Stimulated activated CD4-positive, alpha-beta T cell treated with anti-CD3 and anti-CD28 coated beads, Interleukin-4, amount 100 ng/mL, for 24 hours (primary cell): Measurements from ENCODE around the gene STYXL1.
A peak's percentile ranks its signal among the peaks of the same experiment; 100 is the strongest.
"Not testable (repeated sequence)": the region's sequence is repeated elsewhere in the genome, so short reads cannot be mapped to it uniquely, and the experiment has no call there.

Experiments
- DNase-seq: peaks from one replicate; pipeline ENCODE4 v3.0.0-alpha.2; 2020

Gene STYXL1, protein sequence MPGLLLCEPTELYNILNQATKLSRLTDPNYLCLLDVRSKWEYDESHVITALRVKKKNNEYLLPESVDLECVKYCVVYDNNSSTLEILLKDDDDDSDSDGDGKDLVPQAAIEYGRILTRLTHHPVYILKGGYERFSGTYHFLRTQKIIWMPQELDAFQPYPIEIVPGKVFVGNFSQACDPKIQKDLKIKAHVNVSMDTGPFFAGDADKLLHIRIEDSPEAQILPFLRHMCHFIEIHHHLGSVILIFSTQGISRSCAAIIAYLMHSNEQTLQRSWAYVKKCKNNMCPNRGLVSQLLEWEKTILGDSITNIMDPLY

DNA sequence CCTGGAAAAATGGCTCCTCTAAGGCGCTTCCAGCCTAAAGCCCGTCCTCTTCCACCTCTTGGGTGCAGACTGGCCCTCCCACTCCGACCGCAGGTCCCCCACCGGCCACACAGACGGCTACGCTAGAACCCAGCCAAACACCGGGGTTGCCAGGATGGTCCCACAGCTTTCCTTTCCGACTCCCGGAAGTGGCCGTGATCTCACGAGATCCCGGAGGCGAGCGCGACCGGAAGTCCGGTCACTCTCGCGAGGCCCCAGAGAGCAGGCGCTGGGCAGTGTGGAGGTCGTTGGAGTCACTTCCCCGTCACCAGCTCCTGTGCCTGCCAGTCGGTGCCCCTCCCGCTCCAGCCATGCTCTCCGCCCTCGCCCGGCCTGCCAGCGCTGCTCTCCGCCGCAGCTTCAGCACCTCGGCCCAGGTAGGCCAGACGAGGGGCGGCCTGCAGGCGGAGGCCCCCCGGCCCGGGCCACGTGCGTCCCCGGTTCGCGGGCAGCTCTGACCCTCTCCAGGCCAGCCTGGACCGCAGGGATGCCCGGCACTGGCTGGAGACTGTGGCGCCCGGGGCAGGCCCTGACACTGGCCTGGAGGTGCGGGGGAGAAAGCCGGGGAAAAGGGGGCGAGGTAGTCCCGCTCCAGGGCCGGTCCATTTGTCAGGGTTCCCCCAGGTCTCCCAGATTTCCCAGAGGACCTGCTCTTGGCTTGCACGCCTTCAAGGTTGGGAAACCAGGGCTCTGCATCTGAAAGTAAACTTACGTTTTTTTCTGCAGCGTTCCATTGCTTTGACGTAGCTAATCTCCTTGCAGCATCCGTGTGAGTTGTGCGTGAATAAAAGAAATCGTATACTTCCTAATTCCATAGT, at the start of gene STYXL1, which contains the start of gene MDH2:
STYXL1 (minus strand) TSS at position 190 of the 857 bp plus-strand sequence. CDS start 17,477 bp downstream, outside the sequence.
MDH2 (plus strand) TSS at position 296 of the 857 bp plus-strand sequence; CDS start at position 351, 55 bp downstream.
- peak; percentile 91 for DNase-seq

DNA sequence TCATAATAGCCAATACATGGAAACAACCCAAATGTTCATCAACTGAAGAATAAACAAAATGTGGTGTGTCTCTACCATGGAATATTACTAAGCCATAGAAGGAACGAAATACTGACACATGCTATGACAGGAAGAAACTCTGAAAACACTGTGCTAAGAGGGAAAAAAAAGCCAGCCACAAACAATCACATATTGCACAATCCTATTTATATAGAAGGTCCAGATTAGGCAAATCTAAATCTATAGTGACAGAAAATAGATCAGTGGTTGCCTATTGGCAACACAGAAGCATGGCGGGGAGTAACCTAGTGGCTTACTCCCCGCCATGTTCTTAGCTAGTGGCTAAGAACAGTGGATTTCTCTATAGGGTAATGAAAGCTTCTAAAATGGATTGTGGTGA, 48.1 kb upstream of the STYXL1 start:
- no peak for DNase-seq

DNA sequence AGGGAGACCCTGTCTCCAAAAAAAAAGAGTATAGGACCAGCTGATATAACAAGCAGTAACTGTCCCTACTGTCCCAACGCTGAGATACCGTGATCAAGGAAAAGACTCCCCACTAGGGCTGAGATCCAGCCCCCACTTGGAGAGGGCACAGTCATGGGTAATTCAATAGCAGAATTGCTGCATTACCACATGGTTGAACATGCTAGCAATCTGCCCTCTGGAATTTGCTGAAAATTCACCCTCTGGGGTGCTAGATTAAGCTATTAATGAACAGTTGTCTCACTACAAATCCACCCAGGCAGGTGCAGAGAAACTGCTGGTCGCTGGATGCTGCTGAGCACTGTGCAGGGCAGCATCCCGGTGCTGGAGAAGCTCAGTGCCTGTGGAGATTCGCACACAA, 46.5 kb upstream of the STYXL1 start:
- not testable (repeated sequence) for DNase-seq

DNA sequence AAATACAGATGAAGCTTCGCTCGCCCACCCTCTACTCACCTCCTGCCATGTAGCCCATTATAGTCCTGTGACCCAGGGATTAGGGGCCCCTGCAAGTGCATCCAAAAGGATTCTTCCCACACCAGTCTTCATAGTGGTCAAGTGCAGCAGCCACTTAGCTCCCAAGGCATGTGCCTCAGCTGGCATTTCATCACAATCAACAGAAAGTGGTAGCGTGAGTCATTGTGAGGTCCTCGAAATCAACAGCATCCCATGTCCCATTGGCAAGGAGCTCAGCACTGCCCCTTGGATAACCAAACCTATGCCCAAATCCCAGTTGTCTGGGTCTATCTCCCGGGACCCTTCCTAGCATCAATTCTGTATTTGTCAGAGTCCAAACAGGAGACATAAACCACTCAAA, 45.7 kb upstream of the STYXL1 start:
- not testable (repeated sequence) for DNase-seq

DNA sequence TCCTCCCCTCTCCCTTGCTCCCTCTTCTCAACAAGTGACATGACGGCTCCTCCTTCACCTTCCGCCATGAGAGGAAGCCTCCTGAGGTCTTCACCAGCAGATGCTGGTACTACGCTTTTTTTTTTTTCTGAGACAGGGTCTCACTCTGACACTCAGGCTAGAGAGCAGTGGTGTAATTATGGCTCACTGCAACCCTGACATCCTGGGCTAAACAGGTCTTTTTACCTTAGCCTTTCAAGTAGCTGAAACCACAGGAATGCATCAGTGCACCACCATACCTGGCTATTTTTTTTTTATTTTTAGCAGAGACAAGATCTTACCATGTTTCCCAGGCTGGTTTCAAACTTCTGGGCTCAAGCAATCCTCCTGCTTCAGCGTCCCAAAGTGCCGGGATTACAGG, 43.7 kb upstream of the STYXL1 start:
- no peak for DNase-seq

DNA sequence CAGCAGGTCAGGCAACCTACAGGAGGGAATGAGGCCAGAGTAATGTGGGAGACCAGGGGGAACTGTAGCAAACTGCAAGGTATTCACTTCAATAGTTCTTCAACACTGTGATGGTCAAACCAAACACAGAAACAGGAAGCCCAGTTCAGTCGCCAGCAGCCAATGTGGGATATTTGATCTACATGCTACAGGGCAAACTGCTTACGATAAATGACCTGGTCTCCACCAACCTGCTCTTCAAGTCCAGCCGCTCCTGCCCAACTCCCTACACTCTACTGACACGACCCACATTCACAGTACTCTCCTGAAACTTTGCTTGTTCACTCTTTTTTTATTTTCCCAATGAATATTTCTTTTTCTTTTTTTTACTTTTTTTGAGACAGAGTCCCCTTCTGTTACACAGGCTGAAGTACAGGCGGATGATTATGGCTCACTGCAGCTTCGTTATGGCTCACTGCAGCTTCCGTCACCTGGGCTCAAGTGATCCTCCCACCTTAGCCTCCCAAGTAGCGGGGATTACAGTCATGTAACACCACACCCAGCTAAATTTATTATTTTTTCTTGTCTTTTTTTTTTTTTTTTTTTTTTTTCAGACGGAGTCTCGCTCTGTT, 42.2 kb upstream of the STYXL1 start:
- no peak for DNase-seq

DNA sequence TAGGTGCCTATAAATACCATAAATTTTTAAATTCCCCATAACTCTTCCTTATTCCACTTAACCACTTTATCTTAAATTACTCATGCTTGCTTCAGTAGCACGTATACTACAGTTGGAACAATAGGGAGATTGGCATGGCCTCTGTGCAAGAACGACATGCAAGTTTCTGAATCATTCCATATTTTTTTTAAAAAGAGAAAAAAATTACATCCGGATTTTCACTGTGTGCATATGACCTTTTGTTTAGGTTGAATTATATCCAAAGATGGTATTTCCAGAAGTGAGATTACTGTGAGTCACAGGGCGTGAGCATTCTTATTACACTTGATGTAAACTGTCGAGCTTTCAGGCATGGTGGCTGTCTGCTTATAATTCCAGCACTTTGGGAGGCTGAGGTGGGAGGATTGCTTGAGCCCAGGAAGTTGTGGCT, 39.6 kb upstream of the STYXL1 start:
- DNase-seq = not testable (repeated sequence)

DNA sequence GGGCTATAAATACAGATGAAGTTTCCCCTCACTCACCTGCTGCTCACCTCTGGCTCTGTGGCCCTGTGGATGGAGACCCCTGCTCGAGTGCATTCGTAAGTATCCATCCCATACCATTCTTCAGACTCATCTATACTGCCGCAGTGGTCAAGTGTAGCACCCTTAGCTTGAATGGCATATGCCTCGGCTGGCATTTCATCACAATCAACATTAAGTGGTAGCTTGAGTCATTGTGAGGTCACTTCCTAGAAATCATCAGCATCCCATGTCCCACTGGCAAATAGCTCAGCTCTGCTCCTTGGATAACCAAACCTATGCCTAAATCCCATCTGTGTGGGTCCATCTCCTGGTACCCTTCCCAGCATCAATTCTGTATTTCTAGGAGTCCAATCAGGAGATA, 38.3 kb upstream of the STYXL1 start:
- no peak for DNase-seq

DNA sequence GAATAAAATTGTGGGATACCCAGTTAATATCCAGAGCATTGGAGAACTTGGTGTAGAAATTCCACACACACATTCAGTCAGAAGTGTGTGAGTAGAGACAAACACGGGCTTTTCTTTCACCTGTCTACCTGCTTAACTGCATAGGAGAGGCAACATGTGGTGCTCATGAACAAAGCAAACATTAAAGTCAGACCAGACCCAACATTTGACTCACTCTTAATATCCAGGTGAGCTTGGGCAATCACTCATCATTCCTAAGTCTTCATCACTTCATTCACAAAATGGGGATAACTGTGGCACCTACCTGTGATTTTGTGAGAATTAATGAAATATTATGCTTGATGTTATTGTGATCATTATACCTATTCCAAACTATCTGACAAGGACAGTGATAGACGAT, 36.3 kb upstream of the STYXL1 start:
- DNase-seq = not testable (repeated sequence)

DNA sequence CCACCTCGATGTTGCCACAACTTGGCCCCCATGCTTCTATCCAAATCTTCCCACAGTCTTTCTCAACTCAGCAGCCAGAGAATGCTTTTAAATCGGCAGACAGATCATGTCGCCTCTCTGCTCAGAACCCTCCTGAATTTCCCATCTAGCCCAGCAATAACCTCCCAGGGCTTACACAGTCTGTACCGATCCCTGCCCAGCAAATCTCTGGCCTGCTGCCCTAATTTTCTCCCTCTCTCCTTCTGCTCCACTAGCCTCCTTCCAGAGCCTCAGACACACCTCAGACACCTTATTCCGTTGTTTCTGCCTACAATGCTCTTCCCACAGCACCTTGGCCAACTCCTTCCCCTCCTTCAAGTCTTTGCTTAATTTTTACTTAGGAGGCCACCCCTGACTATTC, 32.4 kb upstream of the STYXL1 start:
- no peak for DNase-seq

DNA sequence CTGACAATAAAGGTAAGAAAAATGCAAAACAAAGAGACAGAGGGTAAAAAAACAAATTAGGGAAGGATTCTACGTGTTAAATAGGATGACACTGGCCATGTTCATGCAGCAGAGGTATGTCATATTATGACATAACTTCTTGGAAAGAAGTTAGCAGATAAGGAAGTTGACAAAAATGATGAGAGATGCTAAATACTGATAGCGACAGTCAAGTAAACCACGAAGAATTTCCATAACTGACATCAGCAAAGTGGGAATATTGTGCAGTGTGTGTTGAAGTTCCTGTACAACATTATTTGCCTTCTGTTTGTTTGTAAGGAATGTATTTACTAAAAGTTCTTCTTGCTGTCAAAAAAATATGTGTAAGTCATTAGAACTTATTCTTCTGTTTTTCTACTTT, 29.6 kb upstream of the STYXL1 start:
- DNase-seq = no peak

DNA sequence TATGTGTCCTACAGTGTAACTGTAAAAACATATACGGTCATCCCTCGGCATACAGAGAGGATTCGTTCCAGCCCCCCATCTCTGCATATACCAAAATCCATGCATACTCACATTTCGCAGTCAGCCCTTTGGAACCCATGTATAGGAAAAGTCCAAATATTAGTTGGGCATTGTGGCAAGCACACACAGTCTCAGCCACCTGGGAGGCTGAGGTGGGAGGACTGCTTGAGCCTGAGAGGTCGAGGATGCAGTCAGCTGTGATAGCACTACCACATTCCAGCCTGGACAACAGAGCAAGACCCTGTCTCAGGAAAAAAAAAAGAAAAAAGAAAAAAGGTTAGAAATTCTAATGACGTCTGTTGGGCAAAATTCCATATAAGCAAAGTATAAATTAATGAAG, 29.2 kb upstream of the STYXL1 start:
- no peak for DNase-seq

DNA sequence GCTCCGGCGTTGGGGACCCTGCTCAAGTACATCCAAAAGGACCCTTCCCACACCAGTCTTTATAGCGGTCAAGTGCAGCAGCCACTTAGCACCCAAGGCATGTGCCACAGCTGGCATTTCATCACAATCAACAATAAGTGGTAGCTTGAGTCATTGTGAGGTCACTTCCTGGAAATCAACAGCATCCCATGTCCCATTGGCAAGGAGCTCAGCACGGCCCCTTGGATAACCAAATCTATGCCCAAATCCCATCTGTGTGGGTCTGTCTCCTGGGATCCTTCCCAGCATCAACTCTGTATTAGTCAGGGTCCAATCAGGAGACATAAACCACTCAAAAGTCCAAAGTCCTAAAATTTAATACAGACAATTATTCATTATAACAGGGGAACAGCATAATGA, 27.2 kb upstream of the STYXL1 start:
- no peak for DNase-seq

DNA sequence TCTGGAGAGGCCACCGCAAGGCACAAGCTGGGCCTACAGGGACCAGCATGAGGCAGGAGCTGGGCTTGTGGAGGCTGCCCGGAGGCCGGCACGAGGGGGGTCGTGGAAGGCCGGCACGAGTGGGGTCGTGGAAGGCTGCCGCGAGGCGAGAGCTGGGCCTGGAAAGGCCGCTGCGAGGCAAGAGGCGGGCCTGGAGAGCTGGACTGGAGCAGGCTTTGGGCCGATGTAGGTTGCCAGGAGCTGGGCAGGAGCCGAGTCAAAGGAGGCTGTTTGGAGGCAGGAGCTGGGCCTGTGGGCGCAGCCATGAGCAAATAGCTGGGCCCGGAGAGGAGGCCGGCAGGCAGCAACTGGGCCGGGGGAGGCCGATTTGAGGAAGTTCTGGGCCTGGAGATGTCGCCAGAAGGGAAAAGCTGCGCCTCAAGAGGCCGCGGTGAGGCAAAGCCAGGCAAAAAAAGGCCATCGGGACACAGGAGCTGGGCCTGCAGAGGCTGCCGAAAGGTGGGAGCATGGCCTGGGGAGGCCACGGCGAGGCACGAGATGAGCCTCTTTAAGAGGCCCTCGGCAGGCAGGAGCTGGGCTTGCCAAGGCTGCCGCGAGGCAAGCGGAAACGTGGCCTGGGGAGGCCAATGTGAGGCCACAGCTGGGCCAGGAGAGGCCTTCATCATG, 26.6 kb upstream of the STYXL1 start:
- DNase-seq = no peak

DNA sequence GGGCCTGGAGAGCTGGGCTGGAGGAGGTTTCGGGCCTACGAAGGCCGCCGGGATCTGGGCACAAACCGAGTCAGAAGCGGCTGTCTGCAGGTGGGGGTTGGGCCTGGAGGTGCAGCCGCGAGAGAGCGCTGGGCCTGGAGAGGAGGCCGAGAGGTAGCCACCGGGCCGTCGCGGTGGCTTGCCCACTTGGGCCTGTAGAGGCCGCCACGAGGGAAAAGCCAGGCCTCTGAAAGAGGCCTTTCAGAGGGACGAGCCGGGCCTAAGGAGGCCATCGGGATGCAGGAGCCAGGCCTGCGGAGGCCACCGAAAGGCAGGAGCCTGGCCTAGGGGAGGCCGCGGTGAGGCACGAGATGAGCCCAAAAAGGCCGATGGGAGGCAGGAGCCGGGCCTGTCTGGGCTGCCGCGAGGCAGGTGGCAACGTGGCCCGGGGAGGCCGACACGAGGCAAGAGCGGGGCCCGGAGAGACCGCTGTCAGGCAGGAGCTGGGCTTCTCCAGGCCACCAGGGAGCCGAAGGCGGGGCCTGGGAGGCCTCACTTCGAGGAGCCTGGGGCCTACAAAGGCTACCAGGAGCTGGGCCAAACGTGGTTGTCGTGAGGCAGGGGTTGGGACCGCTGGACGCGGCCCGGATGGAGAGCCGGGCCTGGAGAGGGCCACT, 25.7 kb upstream of the STYXL1 start:
- DNase-seq = no peak

DNA sequence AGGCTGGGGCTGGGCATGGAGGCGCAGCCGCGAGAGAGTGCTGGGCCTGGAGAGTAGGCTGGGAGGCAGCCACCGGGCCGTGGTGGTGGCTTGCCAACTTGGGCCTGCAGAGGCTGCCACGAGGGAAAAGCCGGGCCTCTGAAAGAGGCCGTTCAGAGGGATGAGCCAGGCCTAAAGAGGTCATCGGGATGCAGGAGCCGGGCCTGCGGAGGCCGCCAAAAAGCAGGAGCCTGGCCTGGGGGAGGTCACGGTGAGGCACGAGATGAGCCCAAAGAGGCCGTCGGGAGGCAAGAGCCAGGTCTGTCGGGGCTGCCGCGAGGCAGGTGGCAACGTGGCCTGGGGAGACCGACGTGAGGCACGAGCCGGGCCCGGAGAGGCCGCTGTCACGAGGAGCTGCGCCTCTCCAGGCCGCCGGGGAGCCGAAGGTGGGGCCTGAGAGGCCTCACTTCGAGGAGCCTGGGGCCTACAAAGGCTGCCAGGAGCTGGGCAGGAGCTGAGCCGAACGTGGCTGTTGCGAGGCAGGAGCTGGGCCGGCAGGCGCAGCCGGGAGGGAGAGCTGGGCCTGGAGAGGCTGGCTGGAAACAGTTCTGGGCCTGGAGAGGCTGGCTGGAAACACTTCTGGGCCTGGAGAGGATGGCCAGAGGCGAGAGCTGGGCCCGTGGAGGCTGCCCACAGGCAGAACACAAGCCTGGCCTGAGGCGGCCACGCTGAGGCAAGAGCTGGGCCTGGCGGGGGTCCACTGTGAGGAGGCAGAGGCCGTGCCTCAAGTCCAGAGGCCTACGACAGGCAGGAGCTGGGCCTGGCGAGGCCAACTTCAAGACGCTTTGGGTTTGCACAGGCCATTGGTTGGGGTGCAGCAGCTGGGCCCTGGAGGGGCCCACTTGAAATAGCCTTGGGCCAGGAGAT, 24.7 kb upstream of the STYXL1 start:
- DNase-seq = no peak

DNA sequence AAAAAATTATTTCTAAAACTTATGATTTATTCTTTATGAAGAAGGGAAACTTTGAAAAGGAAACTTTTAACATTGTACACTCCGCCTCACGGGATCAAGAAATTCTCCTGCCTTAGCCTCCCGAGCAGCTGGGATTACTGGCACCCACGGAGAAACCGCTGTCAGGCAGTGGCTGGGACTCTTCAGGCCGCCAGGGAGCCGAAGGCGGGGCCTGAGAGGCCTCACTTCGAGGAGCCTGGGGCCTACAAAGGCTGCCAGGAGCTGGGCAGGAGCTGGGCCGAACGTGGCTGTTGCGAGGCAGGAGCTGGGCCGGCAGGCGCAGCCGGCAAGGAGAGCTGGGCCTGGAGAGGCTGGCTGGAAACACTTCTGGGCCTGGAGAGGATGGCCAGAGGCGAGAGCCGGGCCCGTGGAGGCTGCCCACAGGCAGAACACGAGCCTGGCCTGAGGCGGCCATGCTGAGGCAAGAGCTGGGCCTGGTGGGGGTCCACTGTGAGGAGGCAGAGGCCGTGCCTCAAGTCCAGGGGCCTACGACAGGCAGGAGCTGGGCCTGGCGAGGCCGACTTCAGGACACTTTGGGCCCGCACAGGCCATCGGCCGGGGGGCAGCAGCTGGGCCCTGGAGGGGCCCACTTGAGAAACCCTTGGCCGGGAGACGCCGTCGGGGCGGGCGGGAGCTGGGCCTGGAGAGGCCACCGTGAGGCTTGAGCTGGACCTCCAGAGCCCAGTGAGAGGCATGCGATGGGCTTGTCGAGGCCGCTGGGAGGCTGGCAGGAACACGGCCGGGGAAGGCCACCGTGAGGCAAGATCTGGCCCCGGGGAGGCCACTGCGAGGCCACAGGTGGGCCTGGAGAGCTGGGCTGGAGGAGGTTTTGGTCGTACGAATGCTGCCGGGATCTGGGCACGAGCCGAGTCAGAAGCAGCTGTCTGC, 23.8 kb upstream of the STYXL1 start:
- DNase-seq = no peak

DNA sequence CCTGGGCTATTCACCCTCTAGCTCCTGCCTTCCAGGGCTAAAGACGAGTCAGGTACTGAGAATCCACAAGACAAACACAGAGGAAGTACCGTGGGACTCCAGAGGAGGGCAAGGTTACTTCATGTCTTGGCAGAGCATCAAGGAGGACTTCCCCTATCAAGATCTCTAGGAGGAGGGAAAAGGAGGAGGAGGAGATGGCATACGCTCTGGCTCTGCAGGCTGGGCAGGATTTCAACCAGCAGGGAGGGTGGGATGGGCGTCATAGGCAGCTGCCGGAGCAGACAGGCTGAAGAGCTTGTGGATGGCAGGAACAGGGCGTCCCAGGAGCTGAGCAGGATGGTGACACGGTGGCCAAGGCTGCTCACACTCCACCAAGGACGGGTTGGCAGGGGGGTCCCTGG, 21.4 kb upstream of the STYXL1 start:
- no peak for DNase-seq

DNA sequence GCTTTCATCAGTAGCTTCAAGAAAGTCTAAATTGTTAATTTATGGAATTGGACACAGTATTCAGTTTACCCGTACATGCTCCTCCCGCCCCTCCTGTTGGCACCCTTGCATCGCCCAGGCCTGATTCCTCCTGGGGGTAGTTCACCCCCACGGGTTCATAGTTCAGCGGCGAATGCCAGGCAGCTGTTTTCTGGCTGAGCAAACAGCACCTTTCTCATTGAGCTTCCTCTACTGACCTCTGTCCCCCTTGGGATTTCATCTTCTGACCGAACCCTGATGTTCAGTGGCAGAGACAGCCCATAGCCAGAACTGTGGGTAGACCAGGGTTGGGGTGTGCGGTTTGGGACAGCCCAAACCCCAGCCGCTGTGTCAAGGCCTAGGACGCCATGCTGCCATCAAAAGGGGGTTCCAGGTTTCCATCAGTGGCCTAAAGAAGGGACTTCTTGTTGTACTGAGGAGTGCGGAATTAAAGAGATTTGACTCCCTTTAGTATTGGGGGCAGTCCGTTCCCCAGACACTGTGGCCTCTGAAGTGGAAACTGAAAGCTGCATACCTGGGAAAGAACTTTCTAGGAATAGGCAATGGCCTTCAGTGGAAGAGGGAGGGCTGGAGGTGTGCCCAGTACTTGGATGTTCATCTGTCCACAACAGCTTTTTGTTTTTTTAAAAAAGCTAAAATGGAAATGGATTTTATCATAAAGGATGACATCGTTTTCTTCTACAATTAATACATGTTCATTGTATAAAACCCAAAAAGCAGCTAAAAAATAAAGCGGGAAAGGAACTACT, 19.1 kb upstream of the STYXL1 start:
- DNase-seq = no peak
